HFFc6 (cell line): ENCODE results near the gene MARCHF10. TPM values are rescaled to one million over a fixed set of nuclear protein-coding genes. Genes with fewer than 3 reads are reported as not detected.
"Not testable (repeated sequence)": the region's sequence is repeated elsewhere in the genome, so short reads cannot be mapped to it uniquely, and the experiment has no call there.

Experiments used
- DNase-seq: peaks from one replicate; pipeline ENCODE4 v3.0.0-alpha.2; 2018
- H3K27ac Mint-ChIP-seq: 2 replicates; pipeline ENCODE4 v1.8.0; 2020; ENCODE audit warnings: mild to moderate bottlenecking, mixed read lengths
- H3K27me3 Mint-ChIP-seq: 2 replicates; pipeline ENCODE4 v1.8.0; 2021; ENCODE audit warnings: mild to moderate bottlenecking, moderate library complexity, mixed read lengths; ENCODE audit not compliant: insufficient read depth
- H3K36me3 Mint-ChIP-seq: 2 replicates; pipeline ENCODE4 v1.8.0; 2021; ENCODE audit warnings: low read depth, mixed read lengths
- H3K4me1 Mint-ChIP-seq: 2 replicates; pipeline ENCODE4 v1.8.0; 2020; ENCODE audit warnings: low read depth, mixed read lengths
- H3K4me3 Mint-ChIP-seq: 2 replicates; pipeline ENCODE4 v1.8.0; 2020; ENCODE audit warnings: mild to moderate bottlenecking, moderate library complexity, mixed read lengths
- H3K9me3 Mint-ChIP-seq: 2 replicates; pipeline ENCODE4 v1.8.0; 2020; ENCODE audit warnings: mild to moderate bottlenecking, mixed read lengths
- total RNA-seq, 6 experiments: library from RNA; stranded (reverse); fragmentation: NEBNext Ultra II Directional; extraction: Animal tissue kit (Norgen Biotek cat#: 25700); gene quantifications; 2 replicates in 1 of 6; 3 replicates in 5 of 6; pipeline ENCODE4 v1.2.3, GENCODE V29; 2021
- TF ChIP-seq, protein P1 (sequence below): fragments of 200-600 bp; sonication (generic); IDR thresholded peaks from 2 replicates; pipeline ENCODE4 v1.5.0; 2021; ENCODE audit warnings: antibody characterized with exemption, mild to moderate bottlenecking

The MARCHF10 gene
- total RNA-seq, 6 experiments from 2014 or later = 0.46 to 1.5 (median 0.89) TPM

DNA sequence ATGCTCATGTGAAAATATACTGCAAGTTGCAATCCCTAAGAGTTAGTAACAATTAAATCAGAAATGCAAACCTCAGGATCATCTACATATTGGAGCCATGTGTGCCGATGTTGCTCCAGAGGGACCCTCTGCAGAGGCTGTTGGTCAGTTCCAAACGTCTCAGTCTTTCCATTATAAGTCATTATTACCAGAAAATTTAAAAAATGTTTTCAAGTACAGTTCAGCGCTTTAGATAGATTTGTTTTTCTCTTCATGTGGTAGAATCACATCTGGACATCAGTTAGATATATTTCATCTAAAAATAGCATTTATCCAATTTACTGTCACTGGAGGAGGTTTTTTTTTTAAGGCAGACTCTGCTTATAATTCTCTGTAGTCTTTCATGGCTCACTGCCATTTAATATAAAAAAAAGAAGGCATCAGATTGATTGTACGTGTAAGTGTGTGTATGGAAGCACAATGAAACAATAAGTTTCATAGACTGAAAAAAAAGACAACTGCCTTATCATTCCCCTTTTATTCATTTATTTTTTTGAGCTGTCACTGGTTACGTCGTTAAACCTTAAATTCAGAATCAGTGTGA is 46.1 kb upstream of the MARCHF10 start:
- Mint-ChIP-seq H3K4me1 (peaks cover 6% of the 10 kb centered on the region), H3K27me3 (peaks cover 7% of the 10 kb centered on the region), H3K27ac (no peak overlapping the region), H3K36me3 (no peaks in the 10 kb centered on the region), H3K9me3 (no peaks in the 10 kb centered on the region; the same call in 1 of the 2 replicates), H3K4me3 (no peak overlapping the region)
- TF ChIP-seq, protein P1, sequence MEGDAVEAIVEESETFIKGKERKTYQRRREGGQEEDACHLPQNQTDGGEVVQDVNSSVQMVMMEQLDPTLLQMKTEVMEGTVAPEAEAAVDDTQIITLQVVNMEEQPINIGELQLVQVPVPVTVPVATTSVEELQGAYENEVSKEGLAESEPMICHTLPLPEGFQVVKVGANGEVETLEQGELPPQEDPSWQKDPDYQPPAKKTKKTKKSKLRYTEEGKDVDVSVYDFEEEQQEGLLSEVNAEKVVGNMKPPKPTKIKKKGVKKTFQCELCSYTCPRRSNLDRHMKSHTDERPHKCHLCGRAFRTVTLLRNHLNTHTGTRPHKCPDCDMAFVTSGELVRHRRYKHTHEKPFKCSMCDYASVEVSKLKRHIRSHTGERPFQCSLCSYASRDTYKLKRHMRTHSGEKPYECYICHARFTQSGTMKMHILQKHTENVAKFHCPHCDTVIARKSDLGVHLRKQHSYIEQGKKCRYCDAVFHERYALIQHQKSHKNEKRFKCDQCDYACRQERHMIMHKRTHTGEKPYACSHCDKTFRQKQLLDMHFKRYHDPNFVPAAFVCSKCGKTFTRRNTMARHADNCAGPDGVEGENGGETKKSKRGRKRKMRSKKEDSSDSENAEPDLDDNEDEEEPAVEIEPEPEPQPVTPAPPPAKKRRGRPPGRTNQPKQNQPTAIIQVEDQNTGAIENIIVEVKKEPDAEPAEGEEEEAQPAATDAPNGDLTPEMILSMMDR = no peak
- DNase-seq = no peak

DNA sequence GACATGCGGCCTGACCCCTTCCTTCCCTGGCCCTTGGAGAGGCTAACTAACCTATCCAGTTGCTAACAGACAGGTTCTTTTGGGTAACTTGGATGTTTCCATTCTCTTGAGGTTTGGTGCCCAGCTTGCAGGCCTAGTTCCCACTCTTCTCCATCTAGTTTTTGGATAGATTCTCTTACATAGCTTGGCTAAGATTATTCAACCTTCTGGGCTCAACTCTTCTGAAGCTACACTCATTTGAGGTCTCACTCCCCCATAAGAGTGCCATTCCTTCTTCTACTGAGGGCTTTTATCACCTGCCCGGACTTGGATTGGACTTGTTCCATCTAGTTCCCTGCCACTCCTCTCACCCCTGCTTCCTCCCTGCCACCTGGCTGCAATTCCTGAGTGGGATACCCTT is 44.1 kb upstream of the MARCHF10 start:
- no peak for DNase-seq
- no peak overlapping the region for H3K27ac Mint-ChIP-seq
- H3K27me3 Mint-ChIP-seq = peaks cover 7% of the 10 kb centered on the region
- H3K9me3 Mint-ChIP-seq = no peaks in the 10 kb centered on the region; the same call in 1 of the 2 replicates
- no peaks in the 10 kb centered on the region for H3K4me1 Mint-ChIP-seq
- H3K36me3 Mint-ChIP-seq = no peaks in the 10 kb centered on the region
- H3K4me3 Mint-ChIP-seq = no peak overlapping the region
- TF ChIP-seq, protein P1 = no peak

DNA sequence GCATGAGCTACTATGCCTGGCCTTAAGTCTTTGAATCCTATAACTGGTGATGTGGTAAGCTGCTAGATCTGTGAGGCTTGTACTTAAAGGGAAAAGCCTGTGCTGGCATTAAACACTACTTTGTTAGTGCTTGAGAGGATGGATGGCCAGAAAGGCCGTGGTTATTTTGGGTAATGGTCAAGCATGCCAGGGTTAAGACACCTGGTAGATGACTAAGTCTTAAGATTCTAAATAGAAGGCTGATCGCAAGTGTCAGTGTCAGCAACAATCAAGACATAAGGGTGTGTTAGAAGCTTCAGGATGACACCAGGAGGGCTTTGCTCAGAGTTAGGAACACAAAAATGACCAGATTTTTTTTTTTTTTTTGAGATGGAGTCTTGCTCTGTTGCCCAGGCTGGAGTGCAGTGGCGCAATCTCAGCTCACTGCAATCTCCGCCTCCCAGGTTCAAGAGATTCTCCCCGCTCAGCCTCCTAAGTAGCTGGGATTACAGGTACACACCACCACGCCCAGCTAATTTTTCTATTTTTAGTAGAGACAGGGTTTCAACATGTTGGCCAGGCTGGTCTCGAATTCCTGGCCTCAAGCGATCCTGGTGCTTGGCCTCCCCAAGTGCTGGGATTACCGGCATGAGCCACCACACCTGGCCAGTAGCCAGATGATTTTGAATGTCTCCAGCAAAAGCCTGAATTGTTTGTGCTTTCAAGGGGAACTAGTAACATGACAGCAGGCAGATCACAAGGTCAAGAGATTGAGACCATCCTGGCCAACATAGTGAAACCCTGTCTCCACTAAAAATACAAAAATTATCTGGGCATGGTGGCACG is 41.7 kb upstream of the MARCHF10 start:
- H3K27ac Mint-ChIP-seq, H3K36me3 Mint-ChIP-seq, H3K4me3 Mint-ChIP-seq, DNase-seq, H3K27me3 Mint-ChIP-seq, H3K9me3 Mint-ChIP-seq, H3K4me1 Mint-ChIP-seq: not testable (repeated sequence)

DNA sequence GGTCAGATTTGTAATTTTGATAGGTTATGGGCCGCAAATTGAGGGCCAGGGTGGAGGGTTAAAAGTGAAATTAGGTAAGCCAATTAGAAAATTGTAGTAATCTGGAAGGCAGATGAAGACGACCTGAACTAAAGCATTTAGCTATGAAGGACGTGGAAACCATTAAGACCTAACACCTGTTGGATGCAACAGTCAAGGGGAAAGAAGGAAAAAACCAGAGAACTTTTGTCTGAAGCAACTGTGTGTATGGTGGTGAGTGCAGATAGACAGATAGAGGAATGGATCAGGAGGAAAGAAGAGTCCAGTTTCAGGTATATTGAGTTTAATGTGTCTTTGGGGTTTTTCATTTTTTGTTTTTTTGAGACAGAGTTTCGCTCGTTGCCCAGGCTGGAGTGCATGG is 40.2 kb upstream of the MARCHF10 start:
- no peaks in the 10 kb centered on the region; the same call in 1 of the 2 replicates for H3K9me3 Mint-ChIP-seq
- TF ChIP-seq, protein P1 = no peak
- H3K27me3 Mint-ChIP-seq = peaks cover 4% of the 10 kb centered on the region
- no peaks in the 10 kb centered on the region for H3K4me1 Mint-ChIP-seq
- H3K36me3 Mint-ChIP-seq = no peaks in the 10 kb centered on the region
- no peak overlapping the region for H3K4me3 Mint-ChIP-seq
- DNase-seq = no peak
- H3K27ac Mint-ChIP-seq = no peak overlapping the region

DNA sequence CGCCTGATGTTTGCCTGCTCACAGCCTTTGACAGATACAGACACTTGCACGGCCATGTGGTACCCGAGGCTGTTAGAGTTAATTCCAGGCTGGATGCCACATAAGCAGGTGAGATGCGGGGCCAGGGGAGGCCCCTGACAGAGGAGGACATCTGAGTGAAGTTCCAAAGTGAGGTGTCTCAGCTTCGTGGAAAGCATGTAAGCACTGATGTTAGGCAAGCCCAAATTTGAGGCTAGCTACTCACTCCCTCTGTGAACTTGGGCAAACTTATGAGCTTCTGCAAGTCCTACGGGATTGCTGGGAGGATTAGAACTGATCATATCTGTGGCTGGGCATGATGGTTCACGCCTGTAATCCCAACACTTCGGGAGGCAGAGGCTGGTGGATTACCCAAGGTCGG is 39.3 kb upstream of the MARCHF10 start:
- Mint-ChIP-seq H3K36me3 (no peaks in the 10 kb centered on the region), H3K4me1 (no peaks in the 10 kb centered on the region), H3K4me3 (no peak overlapping the region), H3K9me3 (no peaks in the 10 kb centered on the region; the same call in 1 of the 2 replicates), H3K27me3 (peaks cover 4% of the 10 kb centered on the region), H3K27ac (no peak overlapping the region)
- no peak for DNase-seq
- TF ChIP-seq, protein P1 = no peak

DNA sequence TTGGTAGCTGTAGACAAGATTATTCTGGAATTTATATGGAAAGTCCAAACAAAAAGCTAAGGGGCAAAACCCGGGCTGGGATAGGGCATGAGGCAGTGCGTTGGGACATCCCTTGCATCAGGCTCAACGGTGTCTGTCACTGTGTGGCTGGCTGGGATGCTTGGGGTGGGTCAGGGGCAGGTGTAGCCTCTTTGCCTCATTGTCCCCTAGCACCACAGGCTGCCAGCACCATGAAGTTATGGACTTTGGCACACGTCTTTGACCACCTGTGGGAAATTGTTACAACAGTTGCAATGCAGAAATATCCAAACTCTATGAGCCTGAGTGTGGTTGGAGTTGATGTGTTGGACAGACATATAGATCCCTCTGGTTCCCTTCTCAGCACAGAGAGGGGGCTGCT is 32.8 kb upstream of the MARCHF10 start:
- Mint-ChIP-seq H3K36me3 (peaks cover 8% of the 10 kb centered on the region), H3K27ac (no peak overlapping the region), H3K4me1 (no peaks in the 10 kb centered on the region), H3K4me3 (no peak overlapping the region), H3K9me3 (no peaks in the 10 kb centered on the region; the same call in 1 of the 2 replicates), H3K27me3 (peaks cover 2% of the 10 kb centered on the region)
- TF ChIP-seq, protein P1 = no peak
- no peak for DNase-seq

DNA sequence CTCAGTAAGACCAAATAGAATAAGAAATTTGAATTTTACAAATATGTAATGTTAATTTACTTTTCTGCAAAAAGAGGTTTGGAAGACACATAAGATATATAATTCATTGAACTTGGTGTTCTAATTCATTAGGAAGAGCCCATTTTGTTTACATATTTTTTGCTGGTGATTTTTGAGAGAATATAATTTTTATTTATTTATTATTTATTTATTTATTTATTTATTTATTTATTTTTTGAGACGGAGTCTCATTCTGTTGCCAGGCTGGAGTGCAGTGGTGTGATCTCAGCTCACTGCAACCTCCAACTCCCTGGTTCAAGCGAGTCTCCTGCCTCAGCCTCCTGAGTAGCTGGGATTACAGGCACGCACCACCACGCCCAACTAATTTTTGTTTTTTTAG is 25.7 kb upstream of the MARCHF10 start:
- H3K36me3 Mint-ChIP-seq, DNase-seq, H3K27me3 Mint-ChIP-seq, H3K4me1 Mint-ChIP-seq, H3K27ac Mint-ChIP-seq, H3K4me3 Mint-ChIP-seq, H3K9me3 Mint-ChIP-seq: not testable (repeated sequence)
